Head of caudate nucleus (tissue), 42 donors: ENCODE results near the gene PPARG.

ENCODE experiments used
- DNase-seq, 42 donors: peaks; one replicate each; pipeline versions ENCODE4 v3.0.0 to v3.0.0-alpha.2; 2020 to 2021; ENCODE audit warnings: mixed read lengths in 7 of 42
- intact Hi-C: fragments of 100-400 bp; cut with DNase I; formaldehyde crosslinking; loops from one replicate; pipeline ENCODE4 v1.15.0; 2022

Gene PPARG

GRCh38 chr3:12424635-12425319, 135.9 kb downstream of the PPARG start:
- DNase-seq = no peak
- intact Hi-C loops = no loop called here

GRCh38 chr3:12425850-12426579, 137.1 kb downstream of the PPARG start:
- intact Hi-C loops = no loop called here
- DNase-seq = no peak

GRCh38 chr3:12427551-12427950, 138.7 kb downstream of the PPARG start:
- intact Hi-C loops = no loop called here
- no peak for DNase-seq

- intact Hi-C loops = no loop called here
Observed at GRCh38 chr3:12428126-12428525, 139.3 kb downstream of the PPARG start.

GRCh38 chr3:12430086-12430485, 141.2 kb downstream of the PPARG start:
- DNase-seq = no peak
- intact Hi-C loops = no loop called here

More at GRCh38 chr3:12428126-12428525, 139.3 kb downstream of the PPARG start:
- no peak for DNase-seq

GRCh38 chr3:12433823-12434222, 145.0 kb downstream of the PPARG start:
- intact Hi-C loops = no loop called here
- DNase-seq = no peak

- peak in 1 of 42 donors; percentile 6 for DNase-seq
- intact Hi-C loops = no loop called here
Observed at GRCh38 chr3:12436514-12437220, 147.8 kb downstream of the PPARG start.

GRCh38 chr3:12437221-12437605, 148.3 kb downstream of the PPARG start:
- no peak for DNase-seq
- intact Hi-C loops = no loop called here

- intact Hi-C loops = no loop called here
Observed at GRCh38 chr3:12437861-12438260, 149.0 kb downstream of the PPARG start.

GRCh38 chr3:12438318-12438717, 149.4 kb downstream of the PPARG start:
- intact Hi-C loops = no loop called here
- no peak for DNase-seq

More at GRCh38 chr3:12437861-12438260, 149.0 kb downstream of the PPARG start:
- no peak for DNase-seq

GRCh38 chr3:12439161-12439940, 150.5 kb downstream of the PPARG start:
- DNase-seq = no peak
- intact Hi-C loops = no loop called here

- intact Hi-C loops = no loop called here
- peak in 4 of 42 donors; percentile 5 to 45 (median 16) for DNase-seq
Observed at GRCh38 chr3:12440927-12441714, 152.3 kb downstream of the PPARG start.

GRCh38 chr3:12442654-12443501, 154.0 kb downstream of the PPARG start:
- no peak for DNase-seq
- intact Hi-C loops = no loop called here

GRCh38 chr3:12443781-12444522, 155.1 kb downstream of the PPARG start:
- intact Hi-C loops = no loop called here
- no peak for DNase-seq

GRCh38 chr3:12444582-12445471, 156.0 kb downstream of the PPARG start:
- intact Hi-C loops = no loop called here
- no peak for DNase-seq
